Nephron (organoid): ENCODE data around the gene CNTNAP5.

Experiments used
- H3K27ac Mint-ChIP-seq, 3 experiments: 2 replicates each; pipeline ENCODE4 v1.8.0; 2020; ENCODE audit warnings: mixed read lengths in 3 of 3, mild to moderate bottlenecking in 2 of 3, moderate library complexity in 1 of 3
- H3K27me3 Mint-ChIP-seq: 2 replicates; pipeline ENCODE4 v1.8.0; 2021; ENCODE audit warnings: low read depth, mild to moderate bottlenecking, moderate library complexity, mixed read lengths
- H3K36me3 Mint-ChIP-seq: 2 replicates; pipeline ENCODE4 v1.8.0; 2020; ENCODE audit warnings: low read depth, mixed read lengths
- H3K4me1 Mint-ChIP-seq: 2 replicates; pipeline ENCODE4 v1.8.0; 2020; ENCODE audit warnings: mixed read lengths
- H3K4me3 Mint-ChIP-seq, 3 experiments: 2 replicates each; pipeline ENCODE4 v1.8.0; 2020; ENCODE audit warnings: mild to moderate bottlenecking in 3 of 3, mixed read lengths in 3 of 3, moderate library complexity in 2 of 3
- H3K9me3 Mint-ChIP-seq: 2 replicates; pipeline ENCODE4 v1.8.0; 2020; ENCODE audit warnings: mixed read lengths
- TF ChIP-seq, protein P1 (sequence below), 3 experiments: fragments of 200-600 bp; sonication (generic); IDR thresholded peaks; one replicate each; pipeline ENCODE4 v1.5.0; 2021; ENCODE audit warnings: antibody characterized with exemption in 3 of 3; ENCODE audit not compliant: unreplicated experiment in 3 of 3

Gene CNTNAP5

DNA sequence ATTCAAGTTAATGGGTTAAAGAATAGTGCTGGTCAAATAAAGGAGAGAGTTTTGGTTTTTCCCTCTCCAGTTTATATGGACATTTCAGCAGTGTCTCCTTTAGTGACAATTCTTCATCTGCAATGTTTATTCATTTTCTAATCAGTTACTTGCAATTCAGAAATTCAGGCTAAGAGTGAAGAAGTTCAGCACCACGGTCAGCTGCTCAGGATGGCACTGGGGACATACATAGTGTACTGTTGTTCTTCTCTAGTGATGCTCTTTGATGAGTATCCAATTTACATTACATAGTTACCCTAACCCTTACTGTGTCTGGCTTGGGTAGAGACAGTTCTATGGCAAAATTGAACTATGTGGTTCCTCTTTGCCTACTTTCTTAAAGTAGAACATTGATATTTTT, 412.7 kb downstream of the CNTNAP5 start:
- no peaks in the 10 kb centered on the region for H3K4me1 Mint-ChIP-seq
- no peaks in the 10 kb centered on the region for H3K36me3 Mint-ChIP-seq
- peaks cover 3% of the 10 kb centered on the region for H3K9me3 Mint-ChIP-seq
- H3K27ac Mint-ChIP-seq = no peak overlapping the region
- TF ChIP-seq, protein P1, sequence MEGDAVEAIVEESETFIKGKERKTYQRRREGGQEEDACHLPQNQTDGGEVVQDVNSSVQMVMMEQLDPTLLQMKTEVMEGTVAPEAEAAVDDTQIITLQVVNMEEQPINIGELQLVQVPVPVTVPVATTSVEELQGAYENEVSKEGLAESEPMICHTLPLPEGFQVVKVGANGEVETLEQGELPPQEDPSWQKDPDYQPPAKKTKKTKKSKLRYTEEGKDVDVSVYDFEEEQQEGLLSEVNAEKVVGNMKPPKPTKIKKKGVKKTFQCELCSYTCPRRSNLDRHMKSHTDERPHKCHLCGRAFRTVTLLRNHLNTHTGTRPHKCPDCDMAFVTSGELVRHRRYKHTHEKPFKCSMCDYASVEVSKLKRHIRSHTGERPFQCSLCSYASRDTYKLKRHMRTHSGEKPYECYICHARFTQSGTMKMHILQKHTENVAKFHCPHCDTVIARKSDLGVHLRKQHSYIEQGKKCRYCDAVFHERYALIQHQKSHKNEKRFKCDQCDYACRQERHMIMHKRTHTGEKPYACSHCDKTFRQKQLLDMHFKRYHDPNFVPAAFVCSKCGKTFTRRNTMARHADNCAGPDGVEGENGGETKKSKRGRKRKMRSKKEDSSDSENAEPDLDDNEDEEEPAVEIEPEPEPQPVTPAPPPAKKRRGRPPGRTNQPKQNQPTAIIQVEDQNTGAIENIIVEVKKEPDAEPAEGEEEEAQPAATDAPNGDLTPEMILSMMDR (IDR thresholded peaks at IDR 0.05; ENCODE audit: unreplicated experiment in 3 of 3) = no peak
- H3K27me3 Mint-ChIP-seq = peaks cover 4% of the 10 kb centered on the region
- no peak overlapping the region for H3K4me3 Mint-ChIP-seq

DNA sequence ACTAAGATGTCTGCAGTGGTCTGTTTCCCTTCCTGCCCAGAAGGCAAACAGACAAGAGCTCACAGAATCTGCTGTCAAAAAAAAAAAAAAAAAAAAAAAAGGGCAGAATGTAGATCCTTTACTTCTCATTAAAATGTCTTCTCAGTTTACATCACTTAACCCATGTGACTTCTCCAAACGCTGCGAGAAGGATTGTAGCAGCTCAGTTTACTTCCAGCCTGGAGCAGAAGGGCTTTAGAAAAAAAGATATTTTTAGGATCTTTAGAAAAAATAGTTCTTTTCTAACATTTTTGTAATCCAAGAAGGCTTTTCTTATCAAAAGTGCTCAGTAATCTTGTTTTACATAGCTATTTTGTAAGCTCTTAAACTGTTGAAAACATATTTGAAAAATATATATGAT, 425.4 kb downstream of the CNTNAP5 start:
- no peaks in the 10 kb centered on the region for H3K4me1 Mint-ChIP-seq
- H3K36me3 Mint-ChIP-seq = no peaks in the 10 kb centered on the region
- TF ChIP-seq, protein P1 (IDR thresholded peaks at IDR 0.05; ENCODE audit: unreplicated experiment in 3 of 3) = no peak

DNA sequence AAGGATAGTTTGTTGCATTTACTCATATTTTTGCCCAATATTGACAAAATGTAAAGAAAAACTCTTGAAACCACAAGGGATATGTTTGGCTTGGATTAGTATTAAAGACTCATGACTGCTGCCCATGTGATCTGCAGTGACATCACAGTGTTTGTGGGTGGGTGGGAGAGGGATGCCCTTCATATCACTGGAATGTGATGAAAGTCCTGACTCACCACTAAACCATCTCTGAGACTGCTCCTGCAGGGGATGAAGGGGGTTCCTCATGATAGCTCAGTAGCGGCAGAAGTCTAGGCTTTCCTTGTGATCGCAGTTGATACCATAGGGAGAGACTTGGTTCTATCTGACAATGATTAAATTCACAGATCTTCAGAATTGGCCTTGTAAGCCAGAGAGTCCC, 451.2 kb downstream of the CNTNAP5 start:
- Mint-ChIP-seq H3K27ac (no peak overlapping the region), H3K4me1 (peaks cover 7% of the 10 kb centered on the region), H3K4me3 (no peak overlapping the region), H3K27me3 (no peaks in the 10 kb centered on the region), H3K9me3 (no peaks in the 10 kb centered on the region), H3K36me3 (no peaks in the 10 kb centered on the region)
- TF ChIP-seq, protein P1 (IDR thresholded peaks at IDR 0.05; ENCODE audit: unreplicated experiment in 3 of 3) = no peak

More for the DNA sequence above, 425.4 kb downstream of the CNTNAP5 start:
- H3K9me3 Mint-ChIP-seq = peaks cover 19% of the 10 kb centered on the region
- H3K27ac Mint-ChIP-seq = no peak overlapping the region
- no peaks in the 10 kb centered on the region for H3K27me3 Mint-ChIP-seq
- H3K4me3 Mint-ChIP-seq = no peak overlapping the region

- TF ChIP-seq, protein P1 (IDR thresholded peaks at IDR 0.05; ENCODE audit: unreplicated experiment in 3 of 3) = no peak
- H3K9me3 Mint-ChIP-seq = no peaks in the 10 kb centered on the region
- H3K27me3 Mint-ChIP-seq = peaks cover 5% of the 10 kb centered on the region
- no peaks in the 10 kb centered on the region for H3K36me3 Mint-ChIP-seq
- H3K4me1 Mint-ChIP-seq = peaks cover 13% of the 10 kb centered on the region
- no peak overlapping the region for H3K4me3 Mint-ChIP-seq
- no peak overlapping the region for H3K27ac Mint-ChIP-seq
Measured at GRCh38 chr2:124478761-124479160, 453.7 kb downstream of the CNTNAP5 start.

DNA sequence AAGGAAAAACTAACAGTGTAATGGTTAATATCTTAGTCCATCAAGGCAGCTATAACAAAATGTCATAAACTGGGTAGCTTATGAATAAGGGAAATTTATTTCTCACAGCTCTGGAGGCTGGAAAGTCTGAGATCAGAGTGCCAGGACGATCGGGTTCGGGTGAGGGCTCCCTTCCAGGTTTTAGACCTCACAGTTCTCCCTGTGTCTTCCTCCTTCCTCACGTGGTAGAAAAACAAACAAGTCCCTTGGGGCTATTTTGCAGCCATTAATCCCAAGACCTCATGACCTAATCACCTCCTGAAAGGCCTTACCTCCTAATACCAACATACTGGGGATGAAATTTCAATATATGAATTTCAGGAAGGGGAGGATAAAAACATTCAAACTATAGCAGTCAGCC, 455.9 kb downstream of the CNTNAP5 start:
- Mint-ChIP-seq H3K4me1 (peaks cover 13% of the 10 kb centered on the region), H3K36me3 (no peaks in the 10 kb centered on the region), H3K27ac (no peak overlapping the region), H3K9me3 (no peaks in the 10 kb centered on the region), H3K4me3 (no peak overlapping the region), H3K27me3 (peaks cover 5% of the 10 kb centered on the region)
- TF ChIP-seq, protein P1 (IDR thresholded peaks at IDR 0.05; ENCODE audit: unreplicated experiment in 3 of 3) = no peak

DNA sequence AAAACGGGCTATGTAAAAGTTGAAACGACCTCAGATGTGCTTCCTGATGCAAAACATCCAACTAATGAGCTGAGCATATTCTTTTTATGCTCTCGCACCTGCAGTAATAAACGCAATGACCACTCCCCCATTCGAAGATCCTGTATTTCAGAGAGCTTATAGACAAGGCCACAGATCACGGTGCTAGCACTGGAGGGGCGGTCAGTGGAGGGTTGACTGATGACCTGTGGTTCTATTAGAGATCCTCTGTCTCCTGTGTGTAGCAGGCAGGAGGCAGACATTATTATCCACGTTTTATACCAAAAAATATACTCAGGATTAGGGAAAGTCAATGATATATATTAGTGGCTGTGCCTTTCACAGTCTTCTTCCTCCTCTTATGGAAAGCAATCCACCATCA, 457.0 kb downstream of the CNTNAP5 start:
- no peak overlapping the region for H3K4me3 Mint-ChIP-seq
- H3K27me3 Mint-ChIP-seq = peaks cover 5% of the 10 kb centered on the region
- H3K4me1 Mint-ChIP-seq = peaks cover 13% of the 10 kb centered on the region
- no peaks in the 10 kb centered on the region for H3K36me3 Mint-ChIP-seq
- TF ChIP-seq, protein P1 (IDR thresholded peaks at IDR 0.05; ENCODE audit: unreplicated experiment in 3 of 3) = no peak
- H3K27ac Mint-ChIP-seq = no peak overlapping the region
- no peaks in the 10 kb centered on the region for H3K9me3 Mint-ChIP-seq
